HG02623 (cell line): Measurements from ENCODE around the gene ST7.
"Not testable (repeated sequence)": the region's sequence is repeated elsewhere in the genome, so short reads cannot be mapped to it uniquely, and the experiment has no call there.

ENCODE experiments used
- ATAC-seq: cut with Tn5 transposase; IDR thresholded peaks from one replicate; pipeline ENCODE4 v1.9.1; 2021; ENCODE audit warnings: moderate library complexity; ENCODE audit not compliant: unreplicated experiment

Gene ST7, protein sequence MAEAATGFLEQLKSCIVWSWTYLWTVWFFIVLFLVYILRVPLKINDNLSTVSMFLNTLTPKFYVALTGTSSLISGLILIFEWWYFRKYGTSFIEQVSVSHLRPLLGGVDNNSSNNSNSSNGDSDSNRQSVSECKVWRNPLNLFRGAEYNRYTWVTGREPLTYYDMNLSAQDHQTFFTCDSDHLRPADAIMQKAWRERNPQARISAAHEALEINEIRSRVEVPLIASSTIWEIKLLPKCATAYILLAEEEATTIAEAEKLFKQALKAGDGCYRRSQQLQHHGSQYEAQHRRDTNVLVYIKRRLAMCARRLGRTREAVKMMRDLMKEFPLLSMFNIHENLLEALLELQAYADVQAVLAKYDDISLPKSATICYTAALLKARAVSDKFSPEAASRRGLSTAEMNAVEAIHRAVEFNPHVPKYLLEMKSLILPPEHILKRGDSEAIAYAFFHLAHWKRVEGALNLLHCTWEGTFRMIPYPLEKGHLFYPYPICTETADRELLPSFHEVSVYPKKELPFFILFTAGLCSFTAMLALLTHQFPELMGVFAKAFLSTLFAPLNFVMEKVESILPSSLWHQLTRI

DNA sequence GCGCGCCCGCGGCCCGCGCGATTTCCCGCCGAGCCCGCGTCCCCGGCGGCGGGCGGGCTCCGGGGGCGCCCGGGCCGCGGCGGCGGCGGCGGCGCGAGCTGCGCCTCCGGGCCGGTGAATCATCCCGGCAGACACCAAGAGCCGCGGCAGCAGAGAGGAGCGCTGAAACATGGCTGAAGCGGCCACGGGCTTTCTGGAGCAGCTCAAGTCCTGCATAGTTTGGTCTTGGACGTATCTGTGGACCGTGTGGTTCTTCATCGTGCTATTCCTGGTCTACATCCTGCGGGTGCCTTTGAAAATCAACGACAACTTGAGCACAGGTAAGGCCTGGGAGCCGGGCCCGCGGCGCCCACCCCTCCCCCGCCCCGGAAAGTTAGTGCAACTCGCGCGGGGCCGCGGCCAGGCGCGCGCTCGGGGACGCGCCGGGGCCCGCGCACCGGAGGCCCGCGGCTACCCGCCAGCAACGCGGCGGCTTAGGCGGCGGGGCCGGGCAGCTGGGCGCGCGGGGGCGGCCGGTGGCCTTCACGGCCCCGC, at the start of gene ST7:
ST7 (plus strand) TSS at position 130 of the 534 bp plus-strand sequence; CDS start at position 170, 40 bp downstream.
- peak; percentile 35 for ATAC-seq

DNA sequence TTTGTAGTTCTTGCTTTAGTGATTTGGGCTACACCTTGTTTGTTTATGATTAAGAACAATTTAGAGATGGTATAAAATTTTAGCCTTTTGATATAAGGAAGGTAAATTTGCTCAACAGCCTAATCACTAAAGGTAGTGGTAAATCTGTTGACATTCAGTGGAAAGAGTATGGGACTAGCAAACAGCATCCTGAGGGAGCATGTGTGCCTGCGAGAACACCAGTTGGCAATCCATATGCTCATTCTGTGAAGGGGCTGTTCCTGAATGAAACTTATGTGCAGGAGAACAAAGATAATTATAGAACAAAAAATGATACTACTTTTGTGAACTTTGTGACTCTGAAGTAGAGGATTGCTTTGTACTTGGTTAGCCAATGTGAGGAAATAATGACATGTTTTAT, 46.9 kb upstream of the ST7 start:
- no peak for ATAC-seq

DNA sequence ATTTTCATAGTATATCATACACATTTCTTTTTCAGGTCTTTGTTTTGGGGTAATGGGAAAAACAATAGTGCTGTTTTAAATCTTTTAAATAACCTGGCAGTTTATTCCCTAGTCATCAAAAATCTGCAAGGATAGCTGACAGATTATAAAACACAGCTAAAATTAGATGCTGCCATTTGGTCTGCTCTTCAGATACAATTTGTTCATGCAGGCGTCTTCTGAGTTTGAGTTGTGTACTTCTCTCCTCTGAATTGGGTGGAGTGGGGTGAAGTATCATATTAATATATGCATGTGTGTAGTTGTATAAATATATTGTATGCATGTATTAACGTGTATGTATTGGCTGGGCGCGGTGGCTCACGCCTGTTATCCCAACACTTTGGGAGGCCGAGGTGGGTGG, 42.9 kb upstream of the ST7 start:
- ATAC-seq: no peak

DNA sequence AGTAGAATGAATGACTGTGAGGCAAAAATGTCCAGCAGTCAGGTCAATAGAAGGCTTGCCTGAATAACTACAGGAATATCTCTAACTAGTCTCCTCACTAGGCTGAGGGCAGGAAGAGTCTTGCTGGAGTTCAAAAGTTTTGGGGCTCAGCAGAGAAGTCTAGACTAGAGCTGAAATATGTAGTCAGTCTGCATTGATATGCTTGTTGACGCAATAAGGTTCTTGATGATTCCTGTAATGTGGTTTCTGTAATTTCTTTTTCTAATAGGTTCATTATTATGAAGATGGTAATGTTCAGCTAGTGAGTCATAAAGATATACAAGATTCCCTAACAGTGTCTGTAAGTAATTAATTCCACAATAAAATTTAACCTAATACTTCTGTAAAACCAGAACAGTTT, 41.5 kb upstream of the ST7 start:
- no peak for ATAC-seq

DNA sequence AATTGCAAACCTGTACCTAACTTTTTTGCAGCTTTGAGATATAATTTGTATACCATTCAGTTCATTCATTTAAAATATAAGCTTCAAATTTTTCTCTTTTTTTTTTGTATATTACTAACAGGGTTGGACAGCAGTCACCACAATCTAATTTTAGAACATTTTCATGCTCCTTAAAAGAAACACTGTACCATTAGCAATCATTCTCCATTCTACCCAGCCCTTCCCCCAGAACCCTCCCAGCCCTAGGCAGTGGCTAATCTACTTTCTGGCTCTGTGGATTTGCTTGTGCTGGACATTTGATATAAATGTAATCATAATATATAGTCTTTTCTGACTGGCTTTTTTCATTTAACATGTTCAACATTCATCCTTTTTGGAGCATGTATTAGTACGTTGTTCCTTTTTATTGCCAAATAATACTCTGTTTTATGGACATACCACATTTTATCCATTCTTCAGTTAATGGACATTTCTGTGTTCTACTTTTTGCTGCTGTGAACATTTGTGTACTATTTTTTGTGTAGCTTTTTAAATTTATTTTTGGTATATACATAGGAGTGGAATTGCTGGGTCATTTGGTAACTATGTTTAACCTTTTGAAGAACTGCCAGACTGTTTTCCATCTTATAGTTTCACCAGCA, 40.9 kb upstream of the ST7 start:
- no peak for ATAC-seq

DNA sequence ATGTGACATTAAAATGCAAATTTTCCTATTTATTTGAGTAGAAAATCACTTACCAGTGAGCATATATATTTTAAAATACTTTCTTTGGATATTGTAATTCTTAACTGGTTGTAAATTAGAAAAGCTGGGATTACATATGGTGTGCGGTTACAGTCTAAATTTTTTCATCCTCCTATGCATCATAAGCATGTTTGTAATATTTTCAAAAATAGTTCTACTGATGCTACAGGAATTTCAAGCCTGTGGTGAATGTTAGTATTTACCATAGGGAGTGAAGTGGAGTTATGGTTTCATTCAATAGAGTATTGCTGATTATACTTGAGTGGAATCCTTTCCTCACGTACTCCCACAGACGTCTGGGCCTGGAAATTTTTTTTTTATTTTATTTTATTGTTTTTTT, 34.6 kb upstream of the ST7 start:
- ATAC-seq: no peak

DNA sequence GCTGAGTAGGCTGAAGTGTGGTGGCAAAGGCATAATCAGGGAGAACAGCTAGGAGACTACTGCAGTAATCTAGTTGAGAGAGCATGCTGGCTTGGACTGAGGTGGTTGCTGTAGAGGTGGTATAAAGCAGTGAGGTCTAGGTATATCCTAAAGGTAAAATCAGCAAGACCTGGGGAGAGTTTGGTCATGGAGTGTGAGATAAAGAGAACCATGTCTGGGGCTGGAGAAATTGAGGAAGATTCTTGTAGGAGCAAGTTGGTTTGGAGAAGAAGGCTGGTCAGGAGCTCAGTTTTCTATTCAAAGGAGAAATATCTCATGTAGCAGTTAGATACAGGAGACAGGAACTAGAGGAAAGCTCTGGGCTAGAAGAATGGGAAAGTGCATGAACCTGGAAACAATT, 32.9 kb upstream of the ST7 start:
- no peak for ATAC-seq

DNA sequence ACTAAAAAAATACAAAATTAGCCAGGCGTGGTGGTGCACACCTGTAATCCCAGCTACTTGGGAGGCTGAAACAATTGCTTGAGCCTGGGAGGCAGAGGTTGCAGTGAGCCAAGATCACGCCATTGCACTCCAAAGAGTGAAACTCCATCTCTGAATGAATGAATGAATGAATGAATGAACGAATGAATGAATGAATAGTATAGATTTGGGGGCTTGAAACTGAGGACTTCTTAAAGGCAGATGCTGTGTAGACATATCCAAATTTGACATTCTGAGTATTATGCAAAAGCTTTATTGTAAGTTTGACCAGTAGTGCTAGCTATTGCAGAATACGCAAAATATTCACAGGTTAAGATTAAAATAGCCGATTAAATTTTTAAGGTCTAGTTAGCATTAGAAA, 30.8 kb upstream of the ST7 start:
- no peak for ATAC-seq

DNA sequence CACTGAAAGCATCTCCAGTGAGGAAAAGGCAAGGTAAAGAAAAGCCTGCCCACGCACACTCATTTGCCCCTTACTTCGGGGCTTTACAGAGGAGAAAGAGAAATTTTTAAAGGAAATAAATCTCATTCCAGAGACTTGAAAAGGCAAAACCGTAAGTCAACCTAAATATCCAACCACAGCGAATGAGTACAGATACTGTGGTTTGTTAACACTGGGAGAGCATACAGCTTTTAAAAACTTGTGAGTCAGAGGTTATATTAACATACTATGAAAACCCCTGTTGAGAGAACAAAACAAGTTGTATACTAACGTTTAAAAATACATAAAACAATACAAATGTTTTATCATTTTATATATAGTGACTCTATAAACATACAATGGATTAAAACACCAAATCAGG, 28.6 kb upstream of the ST7 start:
- ATAC-seq: no peak

DNA sequence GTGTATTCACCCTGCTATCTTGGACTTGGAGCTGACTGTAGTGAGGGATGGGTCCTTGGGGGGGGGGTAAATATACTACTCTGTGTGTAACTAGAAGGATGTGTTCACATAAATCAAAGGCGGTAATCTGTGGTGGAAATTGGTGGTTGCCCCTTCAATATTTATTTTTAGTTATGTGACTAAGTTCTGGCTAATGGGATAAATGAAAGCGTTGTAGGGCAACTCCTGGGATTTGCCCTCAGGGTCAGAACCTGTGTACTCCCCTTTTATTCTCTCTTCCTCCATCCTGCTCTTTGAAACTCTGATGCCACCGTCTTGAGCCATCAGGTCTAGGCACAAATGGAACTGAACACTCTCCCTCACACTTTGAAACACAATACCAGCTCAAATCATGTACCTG, 24.3 kb upstream of the ST7 start:
- no peak for ATAC-seq

DNA sequence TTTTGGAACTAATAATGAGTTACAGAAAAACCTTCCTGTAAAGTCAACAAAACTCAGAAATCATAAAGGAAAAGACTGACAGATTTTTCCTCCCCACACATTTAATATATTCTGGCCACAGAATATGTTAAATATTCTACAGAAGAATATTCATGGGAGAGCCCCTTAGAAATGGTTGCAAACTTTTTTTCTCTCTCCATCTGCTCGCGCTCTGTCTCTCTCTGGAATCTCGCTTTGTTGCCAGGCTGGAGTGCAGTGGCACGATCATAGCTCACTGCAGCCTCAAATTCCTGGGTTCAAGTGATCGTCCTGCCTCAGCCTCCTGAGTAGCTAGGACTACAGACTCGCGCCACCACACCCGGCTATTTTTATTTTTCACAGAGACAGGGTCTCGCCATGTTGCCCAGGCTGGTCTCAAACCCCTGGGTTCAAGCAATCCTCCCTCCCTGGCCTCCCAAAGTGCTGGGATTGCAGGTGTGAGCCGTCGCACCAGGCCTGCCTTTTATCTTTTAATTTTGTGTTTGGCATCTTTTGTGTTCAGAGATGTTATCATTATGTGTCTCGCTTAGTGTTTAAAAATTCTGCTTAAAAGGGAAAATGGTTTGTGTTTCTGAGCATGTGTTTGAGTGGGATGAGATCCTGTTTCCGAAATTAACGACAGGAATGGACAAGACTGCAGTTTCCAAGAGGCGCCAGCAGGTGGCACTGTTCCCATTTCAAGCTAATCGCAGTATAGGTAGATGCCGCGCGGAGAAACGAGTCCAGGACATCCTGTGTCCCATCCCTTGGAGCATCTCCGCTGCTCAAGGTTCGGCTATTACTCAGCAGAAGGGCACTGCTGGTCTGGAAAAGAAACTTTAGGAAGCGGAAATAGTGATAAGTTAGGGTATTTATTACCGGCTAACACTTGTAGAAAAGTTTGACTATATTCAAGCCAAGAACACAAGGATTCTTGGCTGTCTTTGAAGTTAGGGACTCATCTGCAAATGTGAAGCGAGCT, 23.1 kb upstream of the ST7 start:
- ATAC-seq: peak; percentile 65

DNA sequence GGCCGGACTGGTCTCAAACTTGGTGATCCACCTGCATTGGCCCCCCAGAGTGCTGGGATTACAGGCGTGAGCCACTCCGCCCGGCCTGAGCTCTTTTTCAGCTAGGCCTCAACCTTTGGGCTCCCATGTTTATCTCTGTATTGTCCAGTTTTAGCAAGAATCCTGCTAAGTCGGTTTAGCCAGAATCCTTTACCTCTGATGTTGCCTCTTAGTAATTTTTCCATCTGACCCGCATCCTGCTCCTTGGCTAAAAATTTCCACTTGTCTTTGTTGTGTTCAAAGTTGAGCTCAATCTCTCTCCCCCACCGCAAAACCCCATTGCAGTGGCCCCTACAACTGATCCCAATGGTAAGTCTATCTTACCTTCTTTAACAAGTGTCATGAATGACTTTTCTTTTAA, 20.7 kb upstream of the ST7 start:
- no peak for ATAC-seq

DNA sequence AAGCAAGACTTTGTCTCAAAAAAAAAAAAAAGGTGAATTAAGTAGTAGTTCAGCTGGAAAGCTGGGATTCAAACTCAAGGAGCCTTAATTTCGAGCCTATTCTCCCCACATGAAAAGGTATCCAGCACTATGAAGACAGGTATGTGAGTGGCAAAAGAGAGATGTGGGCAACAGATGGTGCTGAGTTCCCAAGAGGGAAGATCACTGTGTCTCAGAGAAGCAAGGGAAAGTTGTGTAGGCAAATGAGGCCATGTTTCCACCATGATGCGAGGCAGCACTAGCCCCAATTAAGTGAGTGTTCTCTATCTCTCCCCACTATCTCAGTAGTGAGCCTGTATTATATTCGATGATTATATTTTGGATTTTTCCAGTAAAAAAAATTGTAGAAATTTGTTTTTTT, 19.8 kb upstream of the ST7 start:
- no peak for ATAC-seq

DNA sequence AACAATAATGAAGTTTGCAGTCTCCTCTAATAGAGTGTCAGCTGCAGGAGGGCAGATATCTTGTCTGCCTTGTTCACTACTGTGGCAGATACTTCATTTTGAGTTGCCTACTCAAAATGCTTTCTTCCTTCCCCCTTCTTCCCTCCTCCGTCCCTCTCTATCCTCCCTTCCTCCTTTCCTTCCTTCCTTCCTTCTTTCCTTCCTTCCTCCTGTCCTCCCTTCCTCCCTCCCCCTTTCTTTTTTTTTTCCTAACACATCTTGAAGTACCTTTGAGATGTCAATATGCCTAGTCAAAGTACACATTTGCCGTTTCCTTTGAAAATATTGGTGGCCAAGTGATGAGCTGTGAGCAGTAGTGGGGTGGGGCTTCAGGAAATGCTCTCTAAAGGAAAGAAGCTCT, 18.7 kb upstream of the ST7 start:
- no peak for ATAC-seq

DNA sequence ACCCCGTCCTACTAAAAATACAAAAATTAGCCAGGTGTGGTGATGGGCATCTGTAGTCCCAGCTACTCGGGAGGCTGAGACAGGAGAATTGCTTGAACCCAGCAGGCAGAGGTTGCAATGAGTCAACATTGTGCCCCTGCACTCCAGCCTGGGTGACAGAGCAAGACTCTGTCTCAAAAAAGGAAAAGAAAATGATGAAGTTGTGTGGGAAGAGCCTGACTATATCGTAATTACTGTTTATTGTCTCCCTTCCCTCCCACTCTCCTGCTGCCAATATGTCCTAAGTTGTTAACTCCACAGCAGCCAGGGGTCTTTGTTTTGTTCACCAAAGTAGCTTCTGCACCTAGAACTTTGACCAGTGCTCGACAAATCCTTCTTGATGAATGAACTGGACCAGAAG, 16.5 kb upstream of the ST7 start:
- not testable (repeated sequence) for ATAC-seq

DNA sequence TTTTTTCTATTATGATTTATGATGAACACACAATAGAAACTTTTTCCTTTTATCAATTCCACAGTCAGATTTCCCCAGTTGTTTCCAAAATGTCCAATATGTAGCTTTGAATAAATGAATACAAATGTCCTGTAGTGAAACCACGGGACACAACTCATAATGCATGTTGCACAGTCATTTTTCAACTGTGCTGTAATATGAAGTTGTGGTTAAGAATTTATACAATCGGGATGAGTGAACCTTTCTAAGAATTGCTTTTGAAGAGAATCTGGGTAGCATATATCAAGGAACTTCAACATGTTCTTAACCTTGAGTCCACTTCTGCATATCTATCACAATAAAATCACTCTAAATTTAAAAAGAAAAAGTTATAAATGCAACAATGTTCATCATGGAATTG, 14.6 kb upstream of the ST7 start:
- ATAC-seq: no peak

DNA sequence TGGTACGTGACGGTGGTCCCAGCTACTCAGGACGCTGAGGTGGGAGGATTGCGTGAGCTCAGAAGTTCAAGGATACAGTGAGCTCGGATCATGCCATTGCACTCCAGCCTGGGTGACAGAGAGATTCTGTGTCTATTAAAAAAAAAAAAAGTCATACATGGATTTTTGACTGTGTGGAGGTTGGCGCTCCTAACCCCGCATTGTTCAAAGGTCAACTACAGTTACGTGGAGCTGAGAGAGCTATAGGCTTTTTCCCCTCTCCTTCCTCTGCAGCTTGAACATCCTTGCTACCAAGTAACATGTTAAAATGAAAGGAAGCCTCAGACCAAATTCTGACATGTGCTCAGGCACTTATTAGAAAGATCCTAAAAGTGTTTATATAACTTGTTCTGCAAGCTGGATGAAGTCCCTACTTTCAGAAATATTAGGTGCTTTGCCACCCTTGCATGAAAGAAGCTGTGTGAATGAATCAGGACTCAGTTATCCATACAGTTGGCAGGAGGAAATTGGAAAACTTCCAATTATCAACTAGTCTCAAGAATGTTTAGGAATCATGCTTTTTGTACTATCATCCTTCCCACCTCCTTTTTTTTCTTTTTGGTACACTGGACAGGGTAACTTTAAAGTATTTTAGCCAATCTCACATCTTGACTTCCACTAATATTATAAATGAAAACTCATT, 12.5 kb upstream of the ST7 start:
- no peak for ATAC-seq

DNA sequence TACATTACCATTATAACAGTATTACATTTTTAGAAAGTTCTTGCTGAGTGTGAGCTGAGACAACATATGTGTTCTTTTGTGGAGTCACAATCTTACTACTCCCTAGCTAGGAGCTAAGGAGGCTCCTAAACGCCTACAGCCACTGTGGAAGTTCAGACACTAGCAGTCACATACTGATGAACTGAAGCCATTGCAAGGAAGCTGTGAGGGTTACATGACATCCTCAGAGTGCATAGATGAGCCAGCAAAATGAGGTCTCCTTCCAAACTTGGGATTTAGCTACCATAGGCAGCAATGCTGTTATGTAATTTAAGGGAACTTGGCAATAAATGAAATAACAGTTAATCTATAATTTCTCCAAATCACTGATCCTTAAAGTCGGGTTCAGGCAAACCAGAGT, 10.8 kb upstream of the ST7 start:
- no peak for ATAC-seq

DNA sequence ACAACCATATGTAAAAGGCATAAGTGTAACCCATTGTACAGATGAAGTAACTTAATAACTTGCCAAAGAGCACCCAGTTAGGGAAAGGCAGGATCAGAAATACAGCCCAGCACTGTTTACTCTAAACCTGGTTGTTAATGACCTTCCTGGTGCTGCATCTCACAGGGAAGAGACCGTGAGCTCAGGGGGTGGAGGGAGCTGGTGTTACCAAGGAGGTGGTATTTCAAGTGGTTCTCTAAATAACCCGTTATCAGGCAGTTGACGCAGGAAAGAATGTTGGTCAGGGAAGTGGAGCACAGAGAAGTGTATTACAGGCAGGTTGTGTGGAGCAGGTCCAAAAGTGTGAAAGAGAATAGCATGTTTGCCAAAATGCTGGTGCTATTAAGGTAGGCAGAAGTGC, 4.4 kb upstream of the ST7 start:
- ATAC-seq: no peak
